Adipose tissue (tissue), 3 donors: ENCODE measurements around the gene GLRX. TPM values are rescaled to one million over a fixed set of nuclear protein-coding genes. Genes with fewer than 3 reads are reported as not detected.
"Not testable (repeated sequence)": the region's sequence is repeated elsewhere in the genome, so short reads cannot be mapped to it uniquely, and the experiment has no call there.

Experiments
- H3K27ac ChIP-seq: one replicate; pipeline ENCODE4 v1.5.1; 2013; ENCODE audit warnings: low read depth, low read length
- WGBS, 3 donors: extraction: QIAGEN DNeasy Blood & Tissue Kit; methylation state at CpG; one replicate each; pipeline ENCODE4 v1.1.7; 2013; 5-methylcytosine and 5-hydroxymethylcytosine counted together
- polyA plus RNA-seq, 3 donors: library from polyadenylated mRNA; stranded (reverse); fragments of 200-250 nt; gene quantifications; one replicate each; pipeline ENCODE4 v1.2.3, GENCODE V29; 2013
- donor health status: healthy with polysubstance abuse.
- donor health status: Bipolar disorder and iron deficiency.
- donor health status: healthy.

Gene GLRX
- polyA plus RNA-seq, 3 donors, result 28.6 to 212 (median 201) TPM

- 59 to 77% (median 61%) methylated on average over 4 of the region's 4 CpGs for WGBS, 3 donors
- H3K27ac ChIP-seq, result no peak overlapping the region
These were observed 5.8 kb downstream of the GLRX start for GRCh38 chr5:95816776-95817175.

GRCh38 chr5:95816341-95816740 is 6.2 kb downstream of the GLRX start:
- WGBS, 3 donors, result 90 to 92% (median 91%) methylated on average over 8 of the region's 8 CpGs
- no peak overlapping the region for H3K27ac ChIP-seq

DNA sequence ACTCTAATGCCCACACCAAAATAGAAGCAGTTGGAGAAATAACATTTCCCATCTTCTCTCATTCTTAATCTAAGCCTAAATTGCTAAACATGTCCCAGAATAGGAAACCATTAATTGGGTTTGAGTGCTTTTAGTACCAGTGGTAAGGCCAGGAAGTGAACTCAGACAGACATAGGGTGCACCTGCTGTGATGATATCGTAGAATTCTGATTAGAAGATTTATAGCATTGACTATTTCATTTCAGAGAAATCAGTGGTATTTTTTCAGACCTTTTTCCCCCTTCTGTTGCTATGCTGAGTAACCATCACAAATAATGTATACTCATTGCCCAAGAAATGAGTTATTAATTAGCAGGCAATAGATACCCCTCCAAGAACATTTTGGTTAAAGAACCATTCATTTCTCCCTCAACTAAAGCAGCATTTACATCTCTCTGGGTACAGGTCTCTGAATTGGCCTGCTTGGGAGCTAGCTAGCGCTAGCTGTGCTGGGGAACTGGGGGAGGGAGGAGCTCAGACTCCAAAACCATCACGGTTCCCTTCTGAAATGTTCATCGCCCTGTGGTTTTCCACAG is 7.3 kb downstream of the GLRX start:
- no peak overlapping the region for H3K27ac ChIP-seq
- WGBS, 3 donors, result 76 to 89% (median 85%) methylated on average over 4 of the region's 4 CpGs

- not testable (repeated sequence) for H3K27ac ChIP-seq
- 75 to 94% (median 93%) methylated on average over 8 of the region's 8 CpGs for WGBS, 3 donors
These were observed 9.5 kb downstream of the GLRX start for GRCh38 chr5:95813035-95813434.

GRCh38 chr5:95812074-95812471 is 10.5 kb downstream of the GLRX start:
- WGBS, 3 donors, result 36 to 75% (median 43%) methylated on average over 6 of the region's 6 CpGs

GRCh38 chr5:95811461-95812073 is 11.0 kb downstream of the GLRX start:
- not testable (repeated sequence) for H3K27ac ChIP-seq
- 84 to 89% (median 88%) methylated on average over 13 of the region's 13 CpGs for WGBS, 3 donors

More at GRCh38 chr5:95812074-95812471, 10.5 kb downstream of the GLRX start:
- no peak overlapping the region for H3K27ac ChIP-seq

DNA sequence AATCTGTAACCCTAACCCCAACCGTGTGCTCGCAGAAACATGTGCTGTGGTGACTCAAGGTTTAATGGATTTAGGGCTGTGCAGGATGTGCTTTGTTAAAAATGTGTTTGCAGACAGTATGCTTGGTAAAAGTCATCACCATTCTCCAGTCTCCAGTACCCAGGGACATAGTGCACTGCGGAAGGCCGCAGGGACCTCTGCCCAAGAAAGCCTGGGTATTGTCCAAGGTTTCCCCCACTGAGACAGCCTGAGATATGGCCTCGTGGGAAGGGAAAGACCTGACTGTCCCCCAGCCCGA is 11.5 kb downstream of the GLRX start:
- 77 to 83% (median 80%) methylated on average over 6 of the region's 6 CpGs for WGBS, 3 donors
- not testable (repeated sequence) for H3K27ac ChIP-seq

DNA sequence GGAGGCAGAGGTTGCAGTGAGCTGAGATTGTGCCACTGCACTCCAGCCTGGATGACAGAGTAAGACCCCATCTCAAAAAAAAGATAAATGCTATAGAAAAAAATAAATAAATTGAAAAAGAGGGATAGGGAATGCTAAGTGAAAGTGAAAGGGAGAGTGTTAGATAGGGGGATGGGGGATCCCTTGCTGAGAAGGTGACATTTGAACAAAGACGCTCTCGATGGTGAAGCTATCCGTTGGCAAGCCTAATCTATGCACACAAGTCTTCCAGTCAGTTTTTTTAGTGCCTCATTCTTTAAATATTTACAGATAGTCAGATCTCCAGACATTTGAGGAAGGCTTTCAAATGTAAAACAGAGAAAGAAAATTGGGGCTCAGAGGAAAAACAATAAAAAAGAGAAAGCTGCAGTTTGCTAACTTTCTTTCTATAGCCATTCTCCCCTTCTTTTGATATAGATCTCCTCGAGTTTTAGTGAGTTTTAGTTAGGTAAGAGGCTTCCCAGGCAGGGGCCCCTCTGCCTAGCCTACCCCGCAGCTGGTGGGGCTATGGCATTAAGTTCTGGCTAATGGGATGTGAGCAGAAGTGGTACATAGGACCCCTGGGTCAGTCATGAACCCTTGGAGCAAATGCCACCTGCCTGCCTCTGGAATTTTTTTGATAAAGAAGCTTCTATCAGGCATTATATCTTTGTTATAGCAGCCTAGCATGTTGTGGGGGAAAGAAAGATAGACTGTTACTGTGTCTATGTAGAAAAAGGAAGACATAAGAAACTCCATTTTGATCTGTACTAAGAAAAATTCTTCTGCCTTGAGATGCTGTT is 12.0 kb downstream of the GLRX start:
- H3K27ac ChIP-seq, result no peak overlapping the region
- 40 to 53% (median 52%) methylated on average over 5 of the region's 5 CpGs for WGBS, 3 donors

GRCh38 chr5:95809414-95809960 is 13.0 kb downstream of the GLRX start:
- H3K27ac ChIP-seq, result no peak overlapping the region
- WGBS, 3 donors, result 34 to 40% (median 36%) methylated on average over 2 of the region's 2 CpGs

DNA sequence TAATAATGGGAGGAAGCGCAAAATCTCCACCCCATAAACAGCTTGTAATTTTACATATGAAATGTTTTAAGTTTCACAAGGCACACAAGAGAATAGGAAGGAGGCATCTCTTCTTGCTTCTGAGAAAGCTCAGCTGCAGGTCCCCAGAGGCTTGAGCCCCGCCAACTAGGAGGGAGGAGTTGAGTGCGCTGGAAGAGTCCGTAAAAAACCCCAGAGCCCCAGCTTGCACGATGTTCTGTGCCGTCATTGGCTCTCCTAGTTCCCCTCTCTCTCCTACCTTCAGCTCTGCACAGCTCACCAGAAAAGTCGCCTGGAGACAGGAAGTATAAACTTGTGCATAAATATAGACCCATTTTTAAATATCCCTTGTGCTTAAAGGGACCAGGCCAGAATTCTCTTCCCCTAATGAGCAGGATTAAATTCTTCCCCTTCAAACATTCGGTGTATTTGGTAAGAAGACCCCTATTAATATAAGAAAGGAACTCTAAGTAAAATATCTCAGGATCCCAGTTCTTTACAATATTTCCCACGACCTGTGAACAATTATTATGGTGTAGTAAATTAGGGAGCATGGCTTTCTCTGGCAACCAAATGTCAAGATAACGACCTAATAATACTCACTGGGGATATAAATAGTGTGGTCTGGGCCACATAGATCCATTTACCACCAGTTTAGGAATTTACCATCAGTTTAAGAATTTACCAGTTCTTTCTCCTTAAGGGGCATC is 13.7 kb downstream of the GLRX start:
- H3K27ac ChIP-seq, result no peak overlapping the region
- WGBS, 3 donors, result 19 to 53% (median 22%) methylated on average over 10 of the region's 10 CpGs

GRCh38 chr5:95808013-95808685 is 14.4 kb downstream of the GLRX start:
- no peak overlapping the region for H3K27ac ChIP-seq
- 65 to 81% (median 77%) methylated on average over 7 of the region's 7 CpGs for WGBS, 3 donors

DNA sequence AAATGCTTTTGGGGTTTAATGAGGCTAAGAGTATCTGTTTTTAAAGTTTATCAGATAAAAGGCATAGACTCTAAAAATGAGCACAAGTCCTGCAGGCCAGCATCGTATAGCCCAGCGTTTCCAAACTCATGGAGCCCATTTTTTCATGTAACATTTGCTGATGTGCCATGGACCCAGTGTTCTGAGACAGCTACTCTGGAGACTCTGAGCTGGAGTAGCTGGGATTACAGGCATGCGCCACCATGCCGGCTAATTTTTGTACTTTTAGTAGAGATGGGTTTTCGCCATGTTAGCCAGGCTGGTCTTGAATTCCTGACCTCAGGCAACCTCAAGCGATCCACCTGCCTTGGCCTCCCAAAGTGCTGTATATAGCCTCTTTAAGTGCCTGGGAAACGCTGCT is 15.8 kb downstream of the GLRX start:
- 82 to 92% (median 90%) methylated on average over 7 of the region's 7 CpGs for whole genome bisulfite sequencing, 3 donors

GRCh38 chr5:95804736-95805539 is 17.6 kb downstream of the GLRX start:
- 87 to 95% (median 94%) methylated on average over 6 of the region's 6 CpGs for WGBS, 3 donors
- no peak overlapping the region for H3K27ac ChIP-seq

More for the DNA sequence above, 15.8 kb downstream of the GLRX start:
- no peak overlapping the region for H3K27ac ChIP-seq

- WGBS, 3 donors, result 46 to 89% (median 81%) methylated on average over 6 of the region's 6 CpGs
- no peak overlapping the region for H3K27ac ChIP-seq
These were observed 19.0 kb downstream of the GLRX start for GRCh38 chr5:95803271-95804148.

DNA sequence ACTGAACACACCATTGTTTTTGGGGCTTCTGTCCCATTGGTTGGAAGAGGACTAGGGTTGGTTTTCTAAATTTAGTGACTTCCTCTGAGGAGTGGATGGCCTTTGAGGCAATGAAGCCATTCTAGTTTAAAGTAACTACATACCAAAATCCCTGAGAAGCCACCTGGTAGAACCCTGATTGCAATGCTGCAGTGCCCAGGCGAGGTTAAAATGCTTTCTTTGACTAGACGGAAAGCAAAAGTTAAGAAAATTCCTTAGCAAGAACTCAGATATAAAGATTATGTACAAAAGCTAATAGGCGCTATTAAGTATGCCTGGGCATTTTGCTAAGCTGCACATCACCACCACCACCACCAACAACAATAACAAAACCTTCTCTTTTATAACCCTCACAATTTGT is 20.6 kb downstream of the GLRX start:
- 91 to 99% (median 96%) methylated on average over 3 of the region's 3 CpGs for WGBS, 3 donors
- H3K27ac ChIP-seq, result no peak overlapping the region

DNA sequence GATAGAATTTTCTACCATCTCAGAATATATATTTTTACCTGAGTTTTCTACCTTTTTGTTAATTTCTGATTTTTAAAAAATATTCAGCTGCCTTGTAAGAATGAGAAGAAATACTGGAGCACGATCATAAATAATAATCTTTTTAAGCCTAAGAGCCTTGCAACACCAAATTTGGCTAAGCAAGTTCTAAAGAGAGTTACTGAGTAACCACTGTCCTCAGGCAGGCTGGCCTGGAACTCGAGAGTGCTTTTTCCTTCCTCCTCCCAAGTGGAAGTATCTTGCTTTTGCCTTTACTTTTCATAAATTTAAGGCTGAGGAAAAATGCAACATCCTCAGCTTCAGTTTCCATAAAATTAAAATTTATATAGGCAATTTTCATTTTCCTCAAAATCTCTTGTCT is 21.0 kb downstream of the GLRX start:
- no peak overlapping the region for H3K27ac ChIP-seq
- WGBS, 3 donors, result 22 to 45% (median 41%) methylated on average over 2 of the region's 2 CpGs

- WGBS, 3 donors, result 95 to 100% (median 97%) methylated on average over 3 of the region's 3 CpGs
- H3K27ac ChIP-seq, result no peak overlapping the region
These were observed 22.0 kb downstream of the GLRX start for GRCh38 chr5:95800553-95800952.
